ENCODE measurements around the gene NAPG. TPM values are rescaled to one million over a fixed set of nuclear protein-coding genes. Genes with fewer than 3 reads are reported as not detected.

Gene NAPG
- total RNA-seq, 4 donors from 2014 or later: 25.7 to 37.7 (median 32.7) TPM

GRCh38 chr18:10558967-10559298 is 33.1 kb downstream of the NAPG start:
- ATAC-seq (ENCODE audit: low FRiP score) (no peak), DNase-seq (ENCODE audit: low spot score) (no peak)
- TF ChIP-seq, protein P1, sequence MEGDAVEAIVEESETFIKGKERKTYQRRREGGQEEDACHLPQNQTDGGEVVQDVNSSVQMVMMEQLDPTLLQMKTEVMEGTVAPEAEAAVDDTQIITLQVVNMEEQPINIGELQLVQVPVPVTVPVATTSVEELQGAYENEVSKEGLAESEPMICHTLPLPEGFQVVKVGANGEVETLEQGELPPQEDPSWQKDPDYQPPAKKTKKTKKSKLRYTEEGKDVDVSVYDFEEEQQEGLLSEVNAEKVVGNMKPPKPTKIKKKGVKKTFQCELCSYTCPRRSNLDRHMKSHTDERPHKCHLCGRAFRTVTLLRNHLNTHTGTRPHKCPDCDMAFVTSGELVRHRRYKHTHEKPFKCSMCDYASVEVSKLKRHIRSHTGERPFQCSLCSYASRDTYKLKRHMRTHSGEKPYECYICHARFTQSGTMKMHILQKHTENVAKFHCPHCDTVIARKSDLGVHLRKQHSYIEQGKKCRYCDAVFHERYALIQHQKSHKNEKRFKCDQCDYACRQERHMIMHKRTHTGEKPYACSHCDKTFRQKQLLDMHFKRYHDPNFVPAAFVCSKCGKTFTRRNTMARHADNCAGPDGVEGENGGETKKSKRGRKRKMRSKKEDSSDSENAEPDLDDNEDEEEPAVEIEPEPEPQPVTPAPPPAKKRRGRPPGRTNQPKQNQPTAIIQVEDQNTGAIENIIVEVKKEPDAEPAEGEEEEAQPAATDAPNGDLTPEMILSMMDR (IDR thresholded peaks at IDR 0.05): no peak

- TF ChIP-seq, protein P1 (IDR thresholded peaks at IDR 0.05): no peak
- ATAC-seq (ENCODE audit: low FRiP score) (peak; percentile 25), DNase-seq (ENCODE audit: low spot score) (no peak)
Measured at GRCh38 chr18:10559553-10560451, 34.0 kb downstream of the NAPG start.

DNA sequence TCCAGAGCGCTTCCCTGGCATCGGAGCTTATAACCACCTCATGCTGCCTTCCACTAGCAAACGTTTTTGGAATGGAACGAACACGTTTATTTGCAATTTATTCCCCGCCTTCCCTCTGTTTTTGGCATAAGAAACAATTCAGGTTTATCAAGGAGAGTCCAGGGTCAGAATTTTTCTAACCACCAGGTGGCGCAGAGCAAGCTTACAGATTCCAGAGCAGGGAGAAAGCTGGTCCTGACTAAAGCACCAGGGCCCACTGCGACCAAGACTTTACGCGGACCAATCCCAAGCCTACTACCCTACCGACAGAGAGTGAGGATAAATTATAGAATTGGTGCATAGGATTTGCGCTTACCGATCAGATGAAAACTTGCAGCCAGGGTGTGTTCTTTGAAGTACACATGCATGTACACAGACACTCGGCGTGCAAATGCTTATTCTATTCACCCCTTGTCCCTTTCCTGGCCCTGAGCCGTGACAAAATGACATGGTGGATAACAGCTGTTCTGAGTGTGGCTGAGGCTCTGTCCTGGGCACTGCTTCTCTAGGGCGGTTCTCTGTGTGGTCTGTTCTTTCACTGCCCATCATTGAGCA is 34.7 kb downstream of the NAPG start:
- TF ChIP-seq, protein P1 (IDR thresholded peaks at IDR 0.05): peak in 2 of 3 donors; percentile 5 to 57
- peak; percentile 90 for DNase-seq (ENCODE audit: low spot score)
- peak; percentile 73 for ATAC-seq (ENCODE audit: low FRiP score)

GRCh38 chr18:10562773-10563160 is 36.9 kb downstream of the NAPG start:
- DNase-seq (ENCODE audit: low spot score) (no peak), ATAC-seq (ENCODE audit: low FRiP score) (no peak)
- TF ChIP-seq, protein P1 (IDR thresholded peaks at IDR 0.05): no peak

- no peak for DNase-seq (ENCODE audit: low spot score)
- no peak for ATAC-seq (ENCODE audit: low FRiP score)
- TF ChIP-seq, protein P1 (IDR thresholded peaks at IDR 0.05): no peak
Measured at GRCh38 chr18:10563886-10564285, 38.1 kb downstream of the NAPG start.

- TF ChIP-seq, protein P1 (IDR thresholded peaks at IDR 0.05): no peak
- ATAC-seq (ENCODE audit: low FRiP score) (no peak), DNase-seq (ENCODE audit: low spot score) (no peak)
Measured at GRCh38 chr18:10564975-10565773, 39.3 kb downstream of the NAPG start.
